SU-DHL-6 (cell line): ENCODE data around the gene NMT2.

ENCODE experiments used
- EZH2phosphoT487 ChIP-seq: fragments of 200-600 bp; sonication (generic), shearing (Covaris generic); conservative IDR thresholded peaks from 2 replicates; pipeline ENCODE4 v1.6.1; 2018; ENCODE audit warnings: mild to moderate bottlenecking, antibody characterized with exemption, low read length, moderate library complexity, mixed read lengths
- TF ChIP-seq, protein P1 (sequence below): fragments of 200-600 bp; sonication (generic); IDR thresholded peaks from one replicate; pipeline ENCODE4 v1.5.1; 2017; ENCODE audit warnings: antibody characterized with exemption, mild to moderate bottlenecking, low read length, moderate library complexity; ENCODE audit not compliant: insufficient read depth, poor library complexity, severe bottlenecking

DNA sequence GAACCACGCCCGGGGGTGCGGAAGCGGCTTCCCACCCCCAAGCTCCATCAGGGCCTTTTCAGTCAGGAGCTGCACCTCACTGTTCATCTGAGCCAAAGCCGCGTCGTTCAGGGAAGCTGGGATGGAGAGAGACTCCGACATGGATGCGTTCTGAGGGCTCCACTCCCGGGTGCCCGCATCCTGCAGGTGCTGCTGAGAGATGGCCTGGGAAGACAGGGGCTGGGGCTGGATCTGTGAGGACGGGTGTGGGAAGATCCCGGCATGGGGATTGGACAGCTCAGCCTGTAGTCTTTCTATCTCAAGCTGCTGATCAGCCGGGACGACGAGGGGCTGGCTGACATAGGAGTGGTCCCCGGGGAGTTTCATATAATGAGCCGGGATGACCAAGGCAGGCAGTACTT lies 45.0 kb upstream of the NMT2 start:
- TF ChIP-seq, protein P1, sequence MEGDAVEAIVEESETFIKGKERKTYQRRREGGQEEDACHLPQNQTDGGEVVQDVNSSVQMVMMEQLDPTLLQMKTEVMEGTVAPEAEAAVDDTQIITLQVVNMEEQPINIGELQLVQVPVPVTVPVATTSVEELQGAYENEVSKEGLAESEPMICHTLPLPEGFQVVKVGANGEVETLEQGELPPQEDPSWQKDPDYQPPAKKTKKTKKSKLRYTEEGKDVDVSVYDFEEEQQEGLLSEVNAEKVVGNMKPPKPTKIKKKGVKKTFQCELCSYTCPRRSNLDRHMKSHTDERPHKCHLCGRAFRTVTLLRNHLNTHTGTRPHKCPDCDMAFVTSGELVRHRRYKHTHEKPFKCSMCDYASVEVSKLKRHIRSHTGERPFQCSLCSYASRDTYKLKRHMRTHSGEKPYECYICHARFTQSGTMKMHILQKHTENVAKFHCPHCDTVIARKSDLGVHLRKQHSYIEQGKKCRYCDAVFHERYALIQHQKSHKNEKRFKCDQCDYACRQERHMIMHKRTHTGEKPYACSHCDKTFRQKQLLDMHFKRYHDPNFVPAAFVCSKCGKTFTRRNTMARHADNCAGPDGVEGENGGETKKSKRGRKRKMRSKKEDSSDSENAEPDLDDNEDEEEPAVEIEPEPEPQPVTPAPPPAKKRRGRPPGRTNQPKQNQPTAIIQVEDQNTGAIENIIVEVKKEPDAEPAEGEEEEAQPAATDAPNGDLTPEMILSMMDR: no peak
- no peak for TF ChIP-seq EZH2phosphoT487
